ENCODE measurements around the gene GALNT5.
A peak's percentile ranks its signal among the peaks of the same experiment; 100 is the strongest.
"Not testable (repeated sequence)": the region's sequence is repeated elsewhere in the genome, so short reads cannot be mapped to it uniquely, and the experiment has no call there.

GALNT5 gene, protein sequence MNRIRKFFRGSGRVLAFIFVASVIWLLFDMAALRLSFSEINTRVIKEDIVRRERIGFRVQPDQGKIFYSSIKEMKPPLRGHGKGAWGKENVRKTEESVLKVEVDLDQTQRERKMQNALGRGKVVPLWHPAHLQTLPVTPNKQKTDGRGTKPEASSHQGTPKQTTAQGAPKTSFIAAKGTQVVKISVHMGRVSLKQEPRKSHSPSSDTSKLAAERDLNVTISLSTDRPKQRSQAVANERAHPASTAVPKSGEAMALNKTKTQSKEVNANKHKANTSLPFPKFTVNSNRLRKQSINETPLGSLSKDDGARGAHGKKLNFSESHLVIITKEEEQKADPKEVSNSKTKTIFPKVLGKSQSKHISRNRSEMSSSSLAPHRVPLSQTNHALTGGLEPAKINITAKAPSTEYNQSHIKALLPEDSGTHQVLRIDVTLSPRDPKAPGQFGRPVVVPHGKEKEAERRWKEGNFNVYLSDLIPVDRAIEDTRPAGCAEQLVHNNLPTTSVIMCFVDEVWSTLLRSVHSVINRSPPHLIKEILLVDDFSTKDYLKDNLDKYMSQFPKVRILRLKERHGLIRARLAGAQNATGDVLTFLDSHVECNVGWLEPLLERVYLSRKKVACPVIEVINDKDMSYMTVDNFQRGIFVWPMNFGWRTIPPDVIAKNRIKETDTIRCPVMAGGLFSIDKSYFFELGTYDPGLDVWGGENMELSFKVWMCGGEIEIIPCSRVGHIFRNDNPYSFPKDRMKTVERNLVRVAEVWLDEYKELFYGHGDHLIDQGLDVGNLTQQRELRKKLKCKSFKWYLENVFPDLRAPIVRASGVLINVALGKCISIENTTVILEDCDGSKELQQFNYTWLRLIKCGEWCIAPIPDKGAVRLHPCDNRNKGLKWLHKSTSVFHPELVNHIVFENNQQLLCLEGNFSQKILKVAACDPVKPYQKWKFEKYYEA

DNA sequence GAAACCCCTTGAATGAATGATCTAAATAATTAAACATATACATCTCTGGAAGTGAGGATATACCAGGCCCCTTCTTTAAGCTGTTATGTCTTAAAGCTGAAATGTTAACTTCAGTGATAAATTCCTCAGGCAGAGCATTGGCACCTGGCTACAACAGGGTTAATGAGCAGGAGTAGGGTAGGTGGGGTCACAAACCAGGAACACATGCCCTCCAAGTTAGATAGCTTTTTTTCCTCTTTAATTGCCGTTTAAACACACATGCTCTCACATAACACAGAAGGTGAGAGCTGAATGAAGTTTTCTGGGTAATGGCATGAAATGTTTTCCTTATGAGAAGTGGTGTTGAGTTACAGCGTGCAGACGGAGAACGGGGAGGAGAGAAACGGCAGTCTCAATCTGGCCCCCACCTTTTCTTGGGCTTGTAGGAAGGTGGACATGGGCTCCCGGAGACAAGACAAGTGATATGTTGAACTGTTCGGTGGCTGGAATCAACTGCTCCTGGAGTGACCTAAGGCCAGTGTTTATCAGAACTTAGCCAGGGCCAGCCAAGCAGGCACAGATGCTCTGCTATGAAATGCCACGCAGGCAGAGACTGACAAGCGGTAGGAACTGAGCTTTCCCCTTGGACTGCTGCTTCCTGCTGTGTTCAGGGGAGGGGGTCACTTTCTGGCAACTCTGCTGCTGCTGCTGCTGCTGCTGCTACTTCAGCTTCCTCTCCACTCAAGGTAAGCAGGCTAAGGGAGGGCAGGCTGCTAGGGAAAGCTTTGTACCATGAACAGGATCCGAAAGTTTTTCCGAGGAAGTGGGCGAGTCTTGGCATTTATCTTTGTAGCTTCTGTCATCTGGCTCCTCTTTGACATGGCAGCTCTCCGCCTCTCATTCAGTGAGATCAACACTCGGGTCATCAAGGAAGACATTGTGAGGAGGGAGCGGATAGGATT is at the start of gene GALNT5:
GALNT5 (plus strand) TSS at position 394 of the 941 bp plus-strand sequence; CDS start at position 772, 378 bp downstream.
- DNase-seq = no peak

DNA sequence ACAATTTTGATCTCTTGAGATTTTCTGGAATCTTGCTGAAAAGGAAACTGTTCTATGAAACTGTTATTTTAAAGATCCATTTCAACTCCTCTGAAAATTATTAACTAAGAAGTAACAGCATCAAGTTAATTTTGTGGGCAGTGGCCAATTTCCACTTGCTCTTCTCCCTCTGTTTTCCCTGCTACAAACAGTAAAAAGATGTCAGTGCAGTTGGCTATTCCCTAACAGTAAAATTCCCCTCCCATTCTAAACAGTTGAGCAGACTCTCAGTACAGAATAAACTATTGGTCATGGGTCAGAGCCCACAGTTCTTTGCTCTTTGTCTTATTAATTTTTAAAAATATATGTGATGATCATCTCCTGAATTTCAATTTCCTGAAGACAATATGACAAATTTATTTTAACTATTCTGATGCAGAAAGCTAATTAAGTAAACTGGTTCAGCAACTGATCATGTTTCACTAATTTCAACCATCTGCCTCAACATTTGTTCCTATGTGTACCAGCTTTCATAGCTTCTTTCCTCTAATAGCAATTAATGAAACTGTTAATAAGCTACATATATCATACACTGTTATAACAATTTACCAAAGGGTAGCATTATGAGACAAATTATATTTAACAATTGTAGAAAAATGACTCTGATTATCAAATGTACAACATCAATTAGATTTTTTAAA is 41.1 kb upstream of the GALNT5 start:
- no peak for DNase-seq

DNA sequence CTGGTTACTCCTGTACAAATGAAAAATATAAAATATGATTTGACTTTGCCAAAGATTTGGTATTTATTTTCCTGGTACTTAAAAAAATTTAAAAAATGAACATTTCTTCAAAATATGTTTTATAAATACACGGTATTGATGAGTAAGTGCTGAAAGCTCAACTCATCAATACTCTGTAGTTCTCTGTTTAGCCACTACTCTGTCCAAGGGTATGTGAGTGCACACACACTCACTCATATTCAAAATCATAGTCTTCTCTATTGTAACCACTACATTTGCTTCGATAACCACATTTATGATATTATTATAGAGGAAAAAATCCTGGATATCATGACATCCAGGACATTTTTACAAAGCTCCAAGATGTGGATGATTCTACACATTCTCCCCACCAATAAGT is 40.1 kb upstream of the GALNT5 start:
- DNase-seq = no peak

DNA sequence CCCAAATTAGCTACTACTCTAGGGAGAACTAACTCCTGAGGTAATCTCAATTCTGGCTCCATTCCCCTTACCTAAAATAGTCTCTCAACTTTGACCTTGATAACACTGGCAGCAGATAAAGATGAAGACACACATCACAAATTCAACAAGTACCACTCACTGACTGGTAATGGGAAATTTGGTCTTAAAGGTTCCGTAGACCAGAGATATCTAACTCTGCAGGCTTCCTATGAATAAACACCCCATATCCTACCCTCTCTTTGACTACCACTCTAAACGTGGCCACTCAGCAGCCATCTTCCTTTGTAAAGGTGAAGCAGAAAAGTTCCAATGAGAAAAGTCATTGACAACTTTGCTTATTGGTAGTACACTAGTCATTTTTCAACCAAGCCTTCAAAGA is 38.6 kb upstream of the GALNT5 start:
- no peak for DNase-seq

DNA sequence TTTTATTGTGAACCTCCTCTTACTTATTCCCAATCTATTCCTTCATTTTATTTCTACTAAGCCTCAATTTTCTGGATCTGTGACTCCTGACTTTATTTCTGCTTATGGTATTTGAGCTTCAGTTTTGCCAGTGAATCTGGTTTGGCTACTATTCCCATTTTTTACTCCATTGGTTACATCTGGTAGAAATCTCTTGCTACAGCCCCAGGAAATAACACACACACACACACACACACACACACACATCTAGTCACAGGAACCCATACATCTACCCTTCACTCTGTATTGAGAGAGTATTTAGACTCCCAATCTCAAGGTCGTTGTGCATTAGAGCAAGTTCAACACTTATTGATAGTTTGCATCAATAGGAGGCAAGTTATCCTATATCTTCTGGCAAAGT is 37.0 kb upstream of the GALNT5 start:
- DNase-seq = no peak

DNA sequence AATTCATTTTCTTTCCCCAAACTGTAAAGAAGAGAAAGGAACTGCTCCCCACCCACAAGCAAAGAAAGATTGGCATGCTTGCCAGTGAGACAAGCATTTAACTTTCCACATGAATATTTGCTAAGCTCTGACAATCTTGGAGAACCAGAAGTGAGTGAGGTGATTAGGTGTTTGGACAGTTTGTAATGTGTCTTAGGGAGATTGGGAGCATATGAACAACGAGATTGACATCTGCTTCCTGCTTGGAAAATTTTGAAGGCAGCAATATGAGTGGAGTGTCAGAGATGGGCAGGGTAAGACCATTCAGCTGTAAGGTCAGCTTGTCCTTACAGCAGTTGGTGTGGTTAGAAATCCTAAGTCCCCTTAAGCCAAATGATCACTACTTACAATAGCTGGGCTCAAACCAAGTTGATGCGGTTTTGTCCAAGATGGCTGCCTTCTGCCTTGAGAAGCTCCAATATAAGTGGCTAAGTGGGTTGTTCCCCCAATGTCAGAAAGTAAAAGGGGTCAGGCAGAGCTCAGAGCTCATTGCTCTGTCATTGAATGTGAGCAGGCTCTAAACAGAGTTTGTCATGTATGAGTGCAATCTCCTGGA is 36.0 kb upstream of the GALNT5 start:
- no peak for DNase-seq

DNA sequence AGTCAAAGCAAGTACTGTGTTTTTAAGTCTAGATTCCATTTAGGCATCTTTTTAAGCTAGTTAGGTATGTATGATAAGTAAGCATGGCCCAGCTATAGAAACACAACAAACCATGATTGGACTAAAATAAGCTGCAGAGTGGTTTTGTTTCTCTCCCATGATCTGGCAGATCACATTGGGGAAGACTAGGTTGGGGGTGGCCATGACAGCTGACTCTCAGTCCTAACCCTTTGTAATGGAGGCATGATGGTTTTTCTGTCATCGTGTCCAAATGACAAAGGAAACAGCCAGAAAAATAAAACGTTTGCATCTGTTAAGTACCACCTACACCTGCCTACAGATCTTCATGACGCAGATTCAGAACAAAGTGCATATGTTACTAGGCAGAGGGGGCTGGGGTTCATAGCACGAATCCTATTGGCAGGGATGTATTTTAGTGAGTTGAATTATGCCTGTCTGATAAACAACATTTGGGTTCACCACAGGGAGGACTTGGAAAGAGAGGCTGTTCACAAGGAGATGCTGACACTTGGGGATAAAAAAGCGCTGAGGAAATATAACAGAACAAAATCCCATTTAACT is 33.8 kb upstream of the GALNT5 start:
- no peak for DNase-seq

DNA sequence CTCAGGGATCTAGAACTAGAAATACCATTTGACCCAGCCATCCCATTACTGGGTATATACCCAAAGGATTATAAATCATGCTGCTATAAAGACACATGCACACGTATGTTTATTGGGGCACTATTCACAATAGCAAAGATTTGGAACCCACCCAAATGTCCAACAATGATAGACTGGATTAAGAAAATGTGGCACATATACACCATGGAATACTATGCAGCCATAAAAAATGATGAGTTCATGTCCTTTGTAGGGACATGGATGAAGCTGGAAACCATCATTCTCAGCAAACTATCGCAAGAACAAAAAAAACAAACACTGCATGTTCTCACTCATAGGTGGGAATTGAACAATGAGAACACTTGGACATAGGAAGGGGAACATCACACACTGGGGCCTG is 33.1 kb upstream of the GALNT5 start:
- DNase-seq = not testable (repeated sequence)

DNA sequence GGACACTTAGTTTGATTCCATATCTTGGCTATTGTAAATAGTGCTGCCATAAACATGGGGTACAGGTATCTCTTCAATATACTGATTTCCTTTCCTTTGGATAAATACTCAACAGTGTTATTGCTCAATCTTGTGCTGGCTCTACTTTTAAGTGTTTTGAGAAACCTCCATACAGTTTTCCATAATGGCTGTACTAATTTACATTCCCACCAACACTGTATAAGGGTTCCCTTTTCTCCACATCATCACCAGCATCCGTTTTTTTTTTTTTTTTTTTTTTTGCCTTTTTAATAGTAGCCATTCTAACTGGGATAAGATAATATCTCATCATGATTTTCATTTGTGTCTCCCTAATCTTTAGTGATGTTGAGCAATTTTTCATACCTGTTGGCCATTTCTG is 29.9 kb upstream of the GALNT5 start:
- no peak for DNase-seq

DNA sequence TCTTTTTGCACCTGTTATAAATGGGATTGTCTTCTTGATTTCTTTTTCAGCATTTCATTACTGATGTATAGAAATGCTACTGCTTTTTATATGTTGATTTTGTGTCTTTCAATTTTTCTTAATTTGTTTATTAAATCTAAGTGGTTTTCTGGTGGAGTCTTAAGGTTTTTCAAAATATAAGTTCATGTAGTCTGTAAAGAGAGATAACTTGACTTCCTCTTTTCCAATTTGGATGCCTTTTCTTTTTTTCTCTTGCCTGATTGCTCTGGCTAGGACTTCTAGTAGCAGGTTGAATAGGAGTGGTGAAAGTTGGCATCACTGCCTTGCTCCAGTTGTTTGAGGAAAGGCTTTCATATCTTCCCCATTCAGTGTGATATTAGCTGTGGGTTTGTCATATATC is 28.6 kb upstream of the GALNT5 start:
- no peak for DNase-seq

DNA sequence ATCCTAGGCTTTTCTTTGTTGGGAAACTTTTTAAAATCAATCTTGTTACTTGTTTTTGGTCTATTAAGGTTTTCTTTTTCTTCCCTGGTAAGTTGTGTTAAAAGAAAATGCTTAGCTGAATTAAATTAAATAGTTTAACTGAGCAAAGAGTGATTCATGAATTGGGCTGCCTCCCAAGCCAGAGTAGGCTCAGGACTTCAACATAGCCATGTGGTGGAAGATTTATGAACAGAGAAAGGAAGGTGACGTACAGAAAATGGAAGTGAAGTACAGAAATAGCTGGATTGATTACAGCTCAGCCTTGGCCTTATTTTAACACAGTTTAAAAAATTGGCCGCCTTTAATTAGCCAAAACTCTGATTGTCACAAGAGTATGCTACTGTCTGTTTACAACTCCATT is 27.9 kb upstream of the GALNT5 start:
- DNase-seq = no peak

DNA sequence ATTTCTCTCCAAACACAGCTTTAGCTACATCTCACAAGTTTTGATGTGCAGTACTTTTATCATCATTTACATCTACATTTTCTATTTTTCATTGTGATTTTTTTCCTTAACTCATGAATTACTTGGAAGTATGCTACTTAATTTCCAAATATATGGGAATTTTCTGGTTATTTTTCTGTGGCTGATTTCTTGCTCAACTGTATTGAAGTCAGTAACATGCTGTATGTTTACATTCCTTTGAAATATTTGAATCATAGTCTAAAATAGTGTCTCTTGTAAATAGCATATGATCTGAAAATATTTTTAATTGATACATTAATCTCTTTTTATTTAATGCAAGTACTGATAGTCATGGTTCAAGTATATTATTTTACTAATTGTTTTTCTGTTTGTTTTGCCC is 26.0 kb upstream of the GALNT5 start:
- DNase-seq = no peak

DNA sequence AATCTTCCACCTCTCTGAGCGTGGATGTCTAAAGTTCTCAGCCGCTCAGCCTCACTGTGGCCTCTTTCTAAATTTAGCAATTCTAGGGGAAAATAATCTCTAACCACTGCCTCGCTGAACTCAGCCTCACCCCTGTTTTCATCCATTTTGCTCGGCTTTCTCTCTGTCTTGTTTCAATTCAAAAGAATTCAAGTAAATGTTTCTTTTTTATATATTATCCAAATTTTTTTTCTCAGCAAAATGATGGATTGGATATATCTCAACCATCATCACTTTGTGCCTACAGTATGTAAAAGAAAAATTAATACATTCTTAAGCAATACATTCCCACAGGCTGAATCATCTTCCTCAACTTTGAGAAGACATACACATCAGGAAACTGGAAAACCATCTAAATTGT is 24.0 kb upstream of the GALNT5 start:
- no peak for DNase-seq

DNA sequence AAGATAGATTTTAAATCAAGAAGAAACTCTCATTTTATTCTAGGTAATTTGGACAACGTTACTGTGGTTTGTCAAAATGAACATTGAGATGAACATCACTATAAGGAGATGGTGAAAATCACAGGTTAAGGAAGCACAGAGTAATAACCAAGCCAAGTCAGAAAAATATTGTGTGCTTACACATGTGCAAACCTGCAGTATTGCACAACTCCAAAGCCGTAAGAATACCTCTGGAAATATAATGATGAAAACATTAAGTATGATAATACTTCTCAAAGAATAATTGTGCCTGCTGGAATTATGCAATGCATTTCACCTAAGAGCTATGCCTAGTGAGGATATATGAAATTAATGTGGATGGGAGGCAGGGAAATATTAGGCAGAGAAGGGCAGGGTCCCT is 21.1 kb upstream of the GALNT5 start:
- no peak for DNase-seq

DNA sequence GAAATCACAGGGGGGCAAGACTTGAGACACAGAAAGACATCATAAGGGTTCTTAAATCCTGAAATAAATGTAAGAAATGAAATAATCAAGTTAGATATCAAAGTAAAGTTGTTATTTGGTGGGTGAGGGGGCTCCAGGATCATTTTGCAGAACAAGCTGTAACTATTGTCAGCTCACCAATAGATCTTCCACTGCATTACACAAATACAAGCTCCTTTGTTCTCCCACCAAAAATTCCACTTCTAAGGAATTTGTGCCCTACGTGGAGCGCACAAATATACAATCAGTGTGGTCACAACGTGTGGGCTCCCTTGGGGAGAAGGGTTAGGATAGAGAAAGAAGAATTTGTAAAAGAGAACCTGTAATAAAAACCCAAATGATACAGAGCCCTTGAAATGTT is 19.2 kb upstream of the GALNT5 start:
- no peak for DNase-seq

DNA sequence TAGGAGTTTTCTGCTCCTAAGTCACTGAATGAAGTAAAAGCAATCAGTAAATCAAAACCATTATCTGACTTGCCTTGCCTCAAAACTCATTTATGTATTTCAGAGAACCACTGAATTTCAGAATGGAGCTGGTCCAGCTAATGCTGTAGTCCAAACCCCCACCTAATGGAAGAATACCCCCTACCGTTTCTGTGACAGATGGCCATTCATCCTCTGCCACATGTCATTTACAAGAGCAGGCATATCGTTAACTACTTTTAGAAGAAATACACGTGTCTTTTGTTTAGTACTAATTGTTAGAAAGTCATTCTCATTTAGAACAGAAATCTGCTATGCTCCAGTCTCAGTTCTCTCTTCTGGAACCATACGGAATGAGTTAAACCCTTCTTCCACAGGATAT is 12.8 kb upstream of the GALNT5 start:
- DNase-seq = peak; percentile 71

DNA sequence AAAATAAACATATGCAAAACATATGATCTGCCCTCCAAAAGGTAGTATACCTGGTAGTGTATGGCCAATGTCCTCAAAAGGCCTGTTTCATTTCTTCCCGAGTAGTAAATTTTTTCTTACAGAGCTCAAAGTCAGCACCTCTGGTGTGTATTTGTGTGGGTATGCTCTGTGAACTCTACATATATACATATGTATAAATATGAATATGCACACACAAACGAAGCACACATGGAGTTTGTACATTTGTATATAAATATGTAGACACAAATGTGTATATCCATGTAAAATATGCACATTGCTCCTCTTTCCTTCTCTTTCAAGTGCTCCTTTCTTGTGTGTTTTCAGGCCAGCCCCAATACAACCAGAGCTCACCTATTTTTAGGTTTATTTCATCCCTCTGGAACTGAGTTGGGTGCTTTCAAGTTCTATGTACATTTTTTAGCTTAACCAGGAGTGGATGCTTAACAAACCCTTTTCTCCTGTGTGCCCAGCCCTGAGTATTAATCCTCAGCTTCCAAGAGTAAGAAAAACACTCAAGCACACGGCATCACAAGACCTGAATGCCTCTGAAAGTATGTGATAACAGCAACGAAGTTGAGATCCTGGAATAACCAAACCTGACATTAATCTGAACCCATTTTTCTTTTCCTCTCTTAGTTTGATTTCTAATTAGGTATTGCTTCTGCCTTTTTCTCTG is 12.2 kb upstream of the GALNT5 start:
- DNase-seq = peak; percentile 36

DNA sequence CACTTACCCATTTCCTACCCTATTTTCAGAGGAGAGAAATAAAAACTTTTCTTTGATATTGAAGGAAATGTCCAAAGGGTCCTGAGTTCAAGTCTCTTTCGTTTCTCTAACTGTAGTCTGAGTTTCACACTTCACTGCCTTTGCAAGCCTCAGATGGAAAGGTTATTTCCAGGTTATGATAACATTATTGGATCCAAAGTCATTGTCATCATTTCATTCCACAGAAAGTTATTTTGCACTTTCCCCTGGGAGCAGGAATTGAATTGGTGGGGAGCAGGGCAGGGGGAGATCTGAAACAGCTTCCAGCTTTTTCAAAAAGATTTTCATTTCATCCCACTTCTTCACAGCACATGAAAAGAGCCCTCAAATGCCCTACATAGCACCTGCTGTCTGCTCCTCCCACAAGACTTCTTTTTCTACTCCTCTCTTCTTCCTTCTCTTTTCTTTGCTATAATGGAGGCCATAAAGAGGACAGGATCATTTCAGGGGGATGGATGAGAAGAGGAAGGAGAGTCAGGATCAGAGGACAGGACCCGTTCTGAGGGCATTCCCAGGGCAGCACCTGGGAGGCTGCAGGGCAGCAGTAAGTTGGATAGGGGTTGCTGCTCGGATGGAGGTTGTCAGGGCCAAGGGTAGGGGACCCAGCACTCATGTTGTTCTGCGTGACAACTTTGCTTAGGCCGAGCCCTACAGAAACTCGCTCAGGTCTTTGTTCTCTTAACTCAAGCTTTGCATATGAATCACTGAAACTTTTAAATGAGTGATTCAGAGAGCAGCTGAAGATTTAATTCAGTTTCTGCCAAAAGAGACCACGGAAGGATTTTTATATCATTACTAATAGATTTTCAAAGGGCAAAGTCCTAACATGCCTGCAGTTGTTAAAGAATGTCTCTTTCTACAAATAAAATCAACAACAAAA is 11.4 kb upstream of the GALNT5 start:
- DNase-seq = no peak

DNA sequence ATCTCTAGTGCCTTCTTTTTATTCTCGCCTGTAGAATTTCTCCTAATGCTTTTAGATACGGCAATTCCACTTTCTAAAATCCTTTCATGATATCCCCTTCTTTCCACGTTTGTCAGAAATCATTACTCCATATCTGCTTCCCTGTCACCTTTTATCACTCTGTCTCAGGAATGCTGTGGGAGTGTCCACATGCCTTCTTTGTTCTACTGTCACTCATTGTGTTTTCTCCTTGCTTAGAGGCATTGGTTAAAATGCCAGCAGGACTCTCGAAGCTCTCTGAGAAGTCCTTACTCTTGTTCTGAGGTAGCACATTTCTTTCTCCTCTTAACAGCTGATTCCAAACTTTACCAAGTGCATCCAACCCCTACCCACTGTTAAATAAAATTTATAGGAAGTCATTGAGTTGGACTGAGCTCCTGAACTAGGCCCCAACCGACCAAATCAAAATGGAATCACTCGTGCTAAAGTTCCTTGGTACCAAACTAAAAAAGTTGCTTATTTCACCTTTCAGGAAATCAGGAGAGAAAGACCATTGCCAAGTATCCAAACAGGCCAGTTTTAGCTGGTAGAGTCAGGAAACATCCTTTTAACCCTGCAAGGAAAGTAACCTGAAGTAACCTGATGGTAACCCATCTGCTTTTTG is 10.6 kb upstream of the GALNT5 start:
- DNase-seq = no peak
